Kidney (tissue), 14 donors: ENCODE measurements around the gene RUNX1. TPM values are rescaled to one million over a fixed set of nuclear protein-coding genes. Genes with fewer than 3 reads are reported as not detected.

ENCODE experiments used
- DNase-seq, 5 donors: peaks; one replicate each; pipeline ENCODE4 v3.0.0-alpha.2; 2013 to 2020
- FAIRE-seq: peaks from 2 replicates; lab custom pipeline; 2012; peaks lifted over from hg19 to GRCh38; lab: Jason Lieb, UNC
- H3K27ac ChIP-seq, 2 donors: one replicate each; pipeline ENCODE4 v1.7.0; 2013; ENCODE audit warnings: low read depth in 2 of 2, low read length in 2 of 2, inconsistent platforms in 1 of 2
- H3K27me3 ChIP-seq: one replicate; pipeline ENCODE4 v1.7.1; 2013; ENCODE audit warnings: low read length, inconsistent platforms; ENCODE audit not compliant: control insufficient read depth, insufficient read depth
- H3K36me3 ChIP-seq, 3 donors: one replicate each; pipeline versions ENCODE4 v1.7.0 to v1.7.1; 2013; ENCODE audit warnings: low read length in 3 of 3, control low read depth in 1 of 3, inconsistent platforms in 1 of 3; ENCODE audit not compliant: insufficient read depth in 3 of 3, control insufficient read depth in 2 of 3
- H3K4me1 ChIP-seq, 3 donors: one replicate each; pipeline versions ENCODE4 v1.7.0 to v1.7.1; 2013; ENCODE audit warnings: low read length in 3 of 3, inconsistent platforms in 1 of 3, low read depth in 1 of 3; ENCODE audit not compliant: control insufficient read depth in 2 of 3, insufficient read depth in 2 of 3
- H3K4me3 ChIP-seq, 3 donors: one replicate each; pipeline versions ENCODE4 v1.7.0 to v1.8.1; 2013; ENCODE audit warnings: low read length in 3 of 3, control low read depth in 1 of 3, inconsistent platforms in 1 of 3
- H3K9ac ChIP-seq, 3 donors: one replicate each; pipeline versions ENCODE4 v1.7.0 to v1.7.1; 2013; ENCODE audit warnings: low read length in 3 of 3, control low read depth in 1 of 3, inconsistent platforms in 1 of 3
- H3K9me3 ChIP-seq, 3 donors: one replicate each; pipeline versions ENCODE4 v1.7.0 to v1.7.1; 2013; ENCODE audit warnings: low read length in 3 of 3, control low read depth in 1 of 3, inconsistent platforms in 1 of 3; ENCODE audit not compliant: control insufficient read depth in 2 of 3, insufficient read depth in 1 of 3
- CTCF ChIP-seq: IDR thresholded peaks from 3 replicates; pipeline ENCODE4 v1.5.1; 2012; ENCODE audit warnings: mild to moderate bottlenecking, moderate library complexity, borderline replicate concordance; ENCODE audit not compliant: insufficient read depth; ENCODE audit errors: extremely low read depth
- intact Hi-C: fragments of 100-400 bp; cut with DNase I; formaldehyde crosslinking; loops from one replicate; pipeline ENCODE4 v1.11.1; 2022
- polyA plus RNA-seq: library from polyadenylated mRNA; stranded (reverse); fragments of 350-450 nt; fragmentation: Illumina TruSeq; extraction: RNeasy Lipid Tissue Mini Kit (QIAGEN cat#74804); gene quantifications from one replicate; pipeline ENCODE4 v1.2.3, GENCODE V29; 2014; ENCODE audit warnings: low read depth, low replicate concordance; ENCODE audit not compliant: insufficient read depth
- total RNA-seq: library from RNA; stranded (reverse); fragmentation: NEBNext Ultra II Directional; extraction: Animal tissue kit (Norgen Biotek cat#: 25700); gene quantifications from one replicate; pipeline ENCODE4 v1.2.1, GENCODE V29; 2021
- donor health status: control.
- donor health status: control.
- donor health status: control.
- donor health status: control.
- donor health status: control.
- donor health status: DM: yes; HTN: yes; CAD: no.
- donor health status: Normal renal cell carcinoma (clear cell type).

The RUNX1 gene
- total and polyA plus RNA-seq, 2 donors from 2014 or later = 1.3 to 58.0 TPM

- peaks cover 0 to 10% (median 7%) of the 10 kb centered on the region in 3 donors for H3K4me1 ChIP-seq
- no peak overlapping the region for H3K9ac ChIP-seq
- intact Hi-C loops = no loop called here
- H3K36me3 ChIP-seq = no peaks in the 10 kb centered on the region
- FAIRE-seq (no peak), DNase-seq (no peak)
- no peak overlapping the region for H3K4me3 ChIP-seq
- no peak for TF ChIP-seq CTCF
- H3K27ac ChIP-seq = no peak overlapping the region
- no peaks in the 10 kb centered on the region for H3K27me3 ChIP-seq
- no peaks in the 10 kb centered on the region for H3K9me3 ChIP-seq
These were observed 32.4 kb downstream of the RUNX1 start for GRCh38 chr21:35016517-35017188.

- intact Hi-C loops = no loop called here
- Histone ChIP-seq H3K4me1 (peaks cover 0 to 10% (median 7%) of the 10 kb centered on the region in 3 donors), H3K4me3 (no peak overlapping the region), H3K9me3 (no peaks in the 10 kb centered on the region), H3K27me3 (no peaks in the 10 kb centered on the region), H3K27ac (no peak overlapping the region), H3K9ac (no peak overlapping the region), H3K36me3 (no peaks in the 10 kb centered on the region)
- DNase-seq (no peak), FAIRE-seq (no peak)
- no peak for TF ChIP-seq CTCF
These were observed 33.0 kb downstream of the RUNX1 start for GRCh38 chr21:35016071-35016470.

GRCh38 chr21:35015435-35016024, 33.6 kb downstream of the RUNX1 start:
- intact Hi-C loops = no loop called here
- no peak overlapping the region for H3K27ac ChIP-seq
- H3K4me3 ChIP-seq = no peak overlapping the region
- FAIRE-seq (no peak), DNase-seq (no peak)
- TF ChIP-seq CTCF = no peak
- no peaks in the 10 kb centered on the region for H3K9me3 ChIP-seq
- no peaks in the 10 kb centered on the region for H3K27me3 ChIP-seq
- no peak overlapping the region for H3K9ac ChIP-seq
- no peaks in the 10 kb centered on the region for H3K36me3 ChIP-seq
- peaks cover 0 to 10% (median 7%) of the 10 kb centered on the region in 3 donors for H3K4me1 ChIP-seq
